ENCODE measurements around the gene CD72.
"Not testable (repeated sequence)": the region's sequence is repeated elsewhere in the genome, so short reads cannot be mapped to it uniquely, and the experiment has no call there.

The CD72 gene

DNA sequence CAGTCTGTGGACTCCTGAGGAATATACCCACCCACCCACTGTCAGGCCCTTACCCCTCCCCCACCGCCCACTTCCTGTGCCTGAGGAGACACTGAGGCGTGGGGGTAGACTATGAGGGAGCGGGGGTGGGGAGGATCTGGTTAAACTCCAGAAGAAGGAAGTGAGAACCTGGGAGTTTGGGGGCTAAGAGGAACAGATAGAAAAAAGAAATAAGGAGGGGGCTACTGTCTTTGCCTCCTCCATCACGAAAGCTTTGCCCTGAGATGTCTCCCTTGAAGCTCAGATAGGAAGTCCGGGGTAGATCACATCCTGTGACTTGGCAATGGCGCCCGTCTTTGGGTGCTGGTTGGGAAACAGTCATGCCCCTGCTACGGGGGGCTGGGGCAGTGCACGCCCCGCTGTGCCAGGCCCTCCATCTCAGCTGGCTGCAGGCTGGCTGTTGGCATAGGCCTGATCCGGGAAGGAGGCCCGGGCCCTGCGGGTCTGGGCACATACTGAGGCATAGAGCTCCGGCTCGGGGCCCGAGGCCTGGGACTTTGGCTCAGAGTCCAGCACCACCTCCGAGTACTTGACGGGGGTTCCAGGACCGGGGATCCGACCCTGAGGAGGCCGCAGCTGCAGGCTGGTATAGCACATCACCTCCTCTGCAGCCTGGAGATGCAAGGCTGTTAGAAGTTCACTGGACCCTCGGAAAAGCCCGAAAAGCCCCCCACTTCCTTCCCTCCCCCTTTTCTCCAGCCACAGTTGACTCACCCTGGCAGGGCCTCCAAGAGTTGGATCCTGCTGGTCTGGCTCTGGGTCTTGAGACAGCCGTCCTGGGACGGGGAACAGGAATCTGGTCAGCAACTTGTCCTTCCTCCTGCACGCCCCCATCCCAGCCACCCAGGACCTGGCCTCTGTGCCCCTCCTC lies 31.5 kb upstream of the CD72 start:
- TF ChIP-seq, protein P1, sequence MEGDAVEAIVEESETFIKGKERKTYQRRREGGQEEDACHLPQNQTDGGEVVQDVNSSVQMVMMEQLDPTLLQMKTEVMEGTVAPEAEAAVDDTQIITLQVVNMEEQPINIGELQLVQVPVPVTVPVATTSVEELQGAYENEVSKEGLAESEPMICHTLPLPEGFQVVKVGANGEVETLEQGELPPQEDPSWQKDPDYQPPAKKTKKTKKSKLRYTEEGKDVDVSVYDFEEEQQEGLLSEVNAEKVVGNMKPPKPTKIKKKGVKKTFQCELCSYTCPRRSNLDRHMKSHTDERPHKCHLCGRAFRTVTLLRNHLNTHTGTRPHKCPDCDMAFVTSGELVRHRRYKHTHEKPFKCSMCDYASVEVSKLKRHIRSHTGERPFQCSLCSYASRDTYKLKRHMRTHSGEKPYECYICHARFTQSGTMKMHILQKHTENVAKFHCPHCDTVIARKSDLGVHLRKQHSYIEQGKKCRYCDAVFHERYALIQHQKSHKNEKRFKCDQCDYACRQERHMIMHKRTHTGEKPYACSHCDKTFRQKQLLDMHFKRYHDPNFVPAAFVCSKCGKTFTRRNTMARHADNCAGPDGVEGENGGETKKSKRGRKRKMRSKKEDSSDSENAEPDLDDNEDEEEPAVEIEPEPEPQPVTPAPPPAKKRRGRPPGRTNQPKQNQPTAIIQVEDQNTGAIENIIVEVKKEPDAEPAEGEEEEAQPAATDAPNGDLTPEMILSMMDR (IDR thresholded peaks at IDR 0.05; ENCODE audit: low read depth, low read length) = no peak
- no peak overlapping the region for H3K4me3 ChIP-seq (ENCODE audit: low read depth, low read length)

DNA sequence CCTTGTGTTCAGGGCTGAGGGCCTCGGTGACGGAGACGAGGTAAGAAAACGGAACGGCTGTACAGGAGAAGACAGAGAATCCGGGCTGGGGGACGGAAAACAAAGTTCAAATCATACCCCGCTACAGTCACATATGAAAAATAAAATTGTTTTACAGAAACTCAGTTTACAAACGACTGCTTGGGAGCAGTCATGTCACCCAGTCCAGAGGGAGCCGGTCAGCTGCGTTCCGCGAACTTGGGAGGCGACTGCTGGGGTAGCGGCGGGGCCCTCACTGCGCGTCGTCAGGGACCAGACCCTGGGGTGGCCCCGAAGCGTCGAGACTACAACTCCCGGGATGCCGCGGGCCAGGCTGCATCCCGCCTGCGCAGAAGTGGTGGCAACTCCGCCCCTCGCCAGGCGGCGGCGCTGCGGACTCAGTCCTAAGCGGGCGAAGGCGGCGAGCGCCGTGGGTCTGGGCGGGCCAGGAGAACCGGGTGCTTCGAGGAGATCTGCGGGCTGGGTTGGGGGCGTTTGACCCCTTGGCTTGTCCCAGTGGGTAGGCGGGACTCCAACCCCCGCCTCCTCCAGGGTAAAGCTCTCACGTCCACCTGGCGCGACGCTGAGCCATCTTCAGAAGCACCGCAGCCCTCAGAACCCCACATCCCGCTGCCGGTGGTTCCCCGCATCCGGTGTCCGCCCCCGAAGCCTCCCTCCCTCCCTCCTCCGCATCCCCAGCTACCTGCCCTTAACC lies 28.5 kb upstream of the CD72 start:
- H3K4me3 ChIP-seq (ENCODE audit: low read depth, low read length) = peak overlapping the region; percentile 65
- TF ChIP-seq, protein P1 (IDR thresholded peaks at IDR 0.05; ENCODE audit: low read depth, low read length) = peak; percentile 84

DNA sequence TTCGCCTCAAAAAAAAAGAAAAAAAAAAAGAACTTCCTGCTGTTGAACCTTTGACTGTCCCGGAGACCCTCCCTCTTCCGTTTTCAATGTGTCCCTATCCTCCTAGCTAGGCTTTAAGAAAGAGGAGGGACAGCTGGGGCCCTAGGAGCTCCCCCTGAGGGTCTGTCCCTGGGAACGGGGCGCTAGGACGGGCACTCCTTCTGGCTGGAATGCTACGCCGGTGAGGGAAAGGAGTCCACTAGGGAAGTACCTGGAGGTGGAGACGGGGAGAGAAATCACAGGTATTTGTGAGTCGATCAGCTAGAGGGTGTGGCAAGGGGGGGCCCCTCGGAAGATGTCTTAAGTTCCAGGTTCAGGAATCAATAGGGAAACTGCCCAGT lies 27.9 kb upstream of the CD72 start:
- peak overlapping the region; percentile 65 for H3K4me3 ChIP-seq (ENCODE audit: low read depth, low read length)

DNA sequence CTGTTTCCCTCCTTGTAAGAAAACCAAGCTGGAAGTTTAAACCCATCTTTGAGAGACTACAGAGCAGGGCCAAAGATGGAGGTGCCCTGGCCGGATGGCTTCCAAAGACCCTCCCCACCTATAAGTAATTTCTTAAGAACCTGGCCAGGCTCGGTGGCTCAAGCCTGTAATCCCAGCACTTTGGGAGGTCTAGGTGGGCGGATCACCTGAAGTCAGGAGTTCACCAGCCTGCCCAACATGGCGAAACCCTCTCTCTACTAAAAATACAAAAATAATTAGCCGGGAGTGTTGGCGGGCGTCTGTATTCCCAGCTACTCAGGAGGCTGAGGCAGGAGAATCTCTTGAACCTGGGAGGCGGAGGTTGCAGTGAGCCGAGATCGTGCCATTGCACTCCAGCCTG lies 27.5 kb upstream of the CD72 start:
- H3K4me3 ChIP-seq (ENCODE audit: low read depth, low read length) = not testable (repeated sequence)

More for the DNA sequence above, 27.9 kb upstream of the CD72 start:
- TF ChIP-seq, protein P1 (IDR thresholded peaks at IDR 0.05; ENCODE audit: low read depth, low read length) = no peak

DNA sequence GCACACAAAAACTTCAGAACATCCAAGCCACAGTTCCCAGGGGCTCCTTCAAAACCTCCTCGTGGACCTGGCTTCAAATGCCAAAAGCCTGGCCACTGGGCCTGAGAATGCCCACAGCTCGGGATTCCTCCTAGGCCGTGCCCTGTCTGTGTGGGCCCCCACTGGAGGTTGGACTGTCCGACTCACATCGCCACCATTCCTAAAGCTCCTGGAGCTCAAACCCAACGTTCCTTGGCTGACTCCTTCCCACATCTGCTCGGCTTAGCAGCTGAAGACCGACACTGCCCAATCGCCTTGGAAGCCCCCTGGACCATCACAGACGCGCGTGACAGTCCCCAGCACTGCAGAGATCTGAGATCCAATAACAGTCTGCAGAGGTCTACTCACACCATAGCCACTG lies 24.8 kb upstream of the CD72 start:
- TF ChIP-seq, protein P1 (IDR thresholded peaks at IDR 0.05; ENCODE audit: low read depth, low read length) = no peak
- H3K4me3 ChIP-seq (ENCODE audit: low read depth, low read length) = no peak overlapping the region

DNA sequence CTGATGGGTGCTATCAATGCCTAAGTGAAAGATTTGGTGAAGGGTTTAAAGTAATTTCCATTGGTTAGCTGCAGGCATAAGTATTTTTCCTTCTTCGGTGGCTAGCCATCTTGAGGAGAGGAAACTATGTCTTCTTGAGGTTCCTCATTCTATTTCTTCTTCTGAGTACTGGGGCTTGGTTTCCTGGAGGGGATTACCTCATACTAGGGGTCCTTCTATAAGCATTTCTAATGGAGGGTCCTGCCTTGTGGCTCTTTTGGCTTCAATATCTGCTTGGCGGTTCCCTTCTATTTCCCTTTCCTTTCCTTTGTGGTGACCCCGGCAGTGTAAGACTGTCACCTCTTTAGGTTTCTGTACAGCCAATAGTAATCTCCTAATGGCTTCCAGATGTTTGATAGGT lies 23.3 kb upstream of the CD72 start:
- not testable (repeated sequence) for H3K4me3 ChIP-seq (ENCODE audit: low read depth, low read length)

DNA sequence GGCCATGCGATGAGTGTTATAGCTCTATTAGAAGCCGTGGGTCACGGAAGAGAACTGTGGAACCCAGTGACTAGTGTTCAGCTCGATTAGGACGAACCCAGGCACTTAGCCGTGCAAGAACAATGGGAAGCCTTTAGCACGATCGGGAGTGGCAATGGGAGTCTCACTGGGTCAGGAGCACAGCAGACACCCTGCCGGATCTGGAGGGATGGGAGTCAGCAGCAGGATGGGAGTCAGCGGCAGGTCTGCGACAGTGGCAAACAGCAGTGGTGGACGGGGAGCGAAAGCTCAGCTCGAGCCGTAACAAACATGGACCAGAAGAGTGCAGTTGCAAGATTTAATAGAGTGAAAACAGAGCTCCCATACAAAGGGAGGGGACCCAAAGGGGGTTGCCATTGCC lies 22.2 kb upstream of the CD72 start:
- not testable (repeated sequence) for H3K4me3 ChIP-seq (ENCODE audit: low read depth, low read length)

DNA sequence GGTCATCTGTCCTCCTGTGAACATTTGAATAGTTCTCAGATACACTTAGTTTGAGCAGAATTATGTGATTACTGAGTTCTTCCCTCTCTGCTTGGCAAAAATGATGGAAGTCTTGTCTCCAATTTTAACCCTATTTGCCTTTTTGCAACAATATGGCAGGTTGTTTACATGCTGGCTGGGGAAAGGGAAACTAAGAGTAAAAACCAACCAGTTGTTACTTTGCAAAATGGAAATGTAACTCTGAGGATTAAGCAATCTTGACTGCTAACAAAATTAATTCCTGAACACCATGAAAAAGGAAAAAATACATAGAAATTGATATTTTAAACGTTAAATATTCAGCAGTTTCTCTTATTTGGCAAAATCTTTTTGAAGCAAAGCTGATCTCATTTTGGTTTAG lies 21.4 kb upstream of the CD72 start:
- H3K4me3 ChIP-seq (ENCODE audit: low read depth, low read length) = no peak overlapping the region
- TF ChIP-seq, protein P1 (IDR thresholded peaks at IDR 0.05; ENCODE audit: low read depth, low read length) = no peak

DNA sequence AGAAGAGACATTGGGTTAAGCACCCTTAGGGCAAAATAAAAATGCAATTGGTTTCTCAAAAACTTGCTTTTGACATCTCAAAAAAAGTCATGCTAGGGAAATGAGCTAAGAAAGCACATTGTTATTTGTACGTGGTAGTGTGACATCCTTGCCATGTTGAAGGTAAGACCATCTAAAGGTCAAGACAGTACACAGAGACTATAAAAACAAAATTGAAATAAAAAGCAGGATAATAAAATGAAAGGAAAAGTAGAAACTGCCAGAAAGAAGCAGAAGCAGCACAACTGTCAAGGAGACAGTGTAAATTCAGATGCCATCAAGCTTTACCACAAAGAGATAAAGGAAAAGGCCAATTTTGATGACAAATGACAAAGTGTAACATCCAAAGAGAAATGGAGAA lies 21.0 kb upstream of the CD72 start:
- not testable (repeated sequence) for H3K4me3 ChIP-seq (ENCODE audit: low read depth, low read length)

DNA sequence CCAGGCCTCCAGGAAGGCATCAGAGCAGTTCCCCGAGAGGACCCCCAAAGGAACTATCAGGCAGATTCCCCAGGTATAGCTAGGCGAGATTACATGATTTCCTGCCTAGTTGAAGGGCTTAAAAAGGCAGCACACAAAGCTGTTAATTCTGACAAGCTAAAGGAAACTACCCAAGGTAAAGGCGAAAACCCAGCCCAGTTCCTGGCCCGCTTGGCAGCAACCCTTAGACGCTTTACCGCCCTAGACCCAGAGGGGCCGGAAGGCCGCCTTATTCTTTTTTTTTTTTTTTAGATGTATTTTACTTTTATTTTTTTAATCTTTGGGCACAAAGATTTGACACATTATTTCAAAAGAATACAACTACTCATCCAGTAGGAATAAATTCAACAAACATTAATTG lies 20.5 kb upstream of the CD72 start:
- not testable (repeated sequence) for H3K4me3 ChIP-seq (ENCODE audit: low read depth, low read length)

DNA sequence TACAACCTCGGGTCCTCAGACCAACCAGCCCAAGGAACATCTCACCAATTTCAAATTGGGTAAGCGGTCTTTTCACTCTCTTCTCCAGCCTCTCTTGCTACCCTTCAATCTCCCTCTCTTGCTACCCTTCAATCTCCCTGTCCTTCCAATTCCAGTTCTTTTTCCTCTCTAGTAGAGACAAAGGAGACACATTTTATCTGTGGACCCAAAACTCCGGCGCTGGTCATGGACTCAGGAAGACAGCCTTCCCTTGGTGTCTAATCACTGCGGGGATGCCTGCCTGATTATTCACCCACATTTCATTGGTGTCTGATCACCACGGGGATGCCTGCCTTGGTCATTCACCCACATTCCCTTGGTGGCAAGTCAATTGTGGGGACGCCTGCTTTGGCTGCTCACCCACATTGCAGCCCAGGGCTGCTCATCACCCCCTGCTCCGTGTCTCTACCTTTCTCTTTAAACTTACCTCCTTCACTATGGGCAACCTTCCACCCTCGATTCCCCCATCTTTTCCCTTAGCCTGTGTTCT lies 19.3 kb upstream of the CD72 start:
- H3K4me3 ChIP-seq (ENCODE audit: low read depth, low read length) = not testable (repeated sequence)

DNA sequence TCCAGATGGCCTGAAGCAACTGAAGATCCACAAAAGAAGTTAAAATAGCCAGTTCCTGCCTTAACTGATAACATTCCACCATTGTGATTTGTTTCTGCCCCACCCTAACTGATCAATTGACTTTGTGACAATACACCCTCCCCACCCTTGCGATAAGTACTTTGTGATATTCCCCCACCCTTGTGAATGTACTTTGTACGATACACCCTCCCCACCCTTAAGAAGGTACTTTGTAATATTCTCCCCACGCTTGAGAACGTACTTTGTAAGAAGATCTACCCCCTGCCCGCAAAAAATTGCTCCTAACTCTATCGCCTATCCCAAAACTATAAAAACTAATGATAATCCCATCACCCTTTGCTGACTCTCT lies 18.6 kb upstream of the CD72 start:
- H3K4me3 ChIP-seq (ENCODE audit: low read depth, low read length) = not testable (repeated sequence)
